Left renal pelvis (tissue), 4 donors: ENCODE results near the gene PLEKHA7. TPM values are rescaled to one million over a fixed set of nuclear protein-coding genes. Genes with fewer than 3 reads are reported as not detected.
A peak's percentile ranks its signal among the peaks of the same experiment; 100 is the strongest.

Experiments
- DNase-seq, 4 donors: peaks; one replicate each; pipeline ENCODE4 v3.0.0-alpha.2; 2013; ENCODE audit warnings: low read depth in 4 of 4, low spot score in 3 of 4
- polyA plus RNA-seq, 4 donors: library from polyadenylated mRNA; unstranded; fragments of 120-200 nt; gene quantifications; one replicate each; pipeline ENCODE4 v1.2.1, GENCODE V29; 2013; ENCODE audit not compliant: insufficient read length in 4 of 4

PLEKHA7 gene
- polyA plus RNA-seq, 4 donors, result 5.4 to 55.4 (median 47.2) TPM

DNA sequence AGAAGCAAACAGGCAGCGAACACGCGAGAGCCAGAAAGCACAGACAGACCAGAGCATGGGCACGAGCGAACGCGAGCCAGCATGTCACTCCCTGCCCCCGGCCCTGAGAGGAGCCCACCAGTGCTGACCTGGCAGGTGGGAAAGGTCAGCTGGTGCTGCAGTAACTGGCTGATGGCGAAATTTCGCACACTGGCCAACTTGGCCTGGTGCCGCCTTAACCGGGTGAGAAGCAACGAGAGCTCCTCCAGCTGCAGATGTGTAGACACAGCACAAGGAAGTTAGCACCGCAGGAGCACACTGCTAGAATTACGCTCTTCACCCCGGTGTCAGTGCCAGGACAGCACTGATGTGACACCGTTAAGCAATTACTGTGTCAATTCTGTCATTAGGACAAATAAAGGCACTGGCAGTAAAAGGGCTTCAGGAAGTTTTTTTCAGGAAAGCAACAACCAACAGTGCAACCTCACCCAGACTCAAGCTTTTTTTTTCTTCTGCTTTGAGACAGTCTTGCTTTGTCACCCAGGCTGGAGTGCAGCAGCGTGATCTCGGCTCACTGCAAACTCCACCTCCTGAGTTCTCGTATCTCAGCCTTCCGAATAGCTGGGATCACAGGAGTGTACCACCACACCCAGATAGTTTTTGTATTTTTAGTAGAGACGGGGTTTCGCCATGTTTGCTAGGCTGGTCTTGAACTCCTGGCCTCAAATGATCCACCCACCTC is 199.0 kb downstream of the PLEKHA7 start:
- DNase-seq, result no peak

DNA sequence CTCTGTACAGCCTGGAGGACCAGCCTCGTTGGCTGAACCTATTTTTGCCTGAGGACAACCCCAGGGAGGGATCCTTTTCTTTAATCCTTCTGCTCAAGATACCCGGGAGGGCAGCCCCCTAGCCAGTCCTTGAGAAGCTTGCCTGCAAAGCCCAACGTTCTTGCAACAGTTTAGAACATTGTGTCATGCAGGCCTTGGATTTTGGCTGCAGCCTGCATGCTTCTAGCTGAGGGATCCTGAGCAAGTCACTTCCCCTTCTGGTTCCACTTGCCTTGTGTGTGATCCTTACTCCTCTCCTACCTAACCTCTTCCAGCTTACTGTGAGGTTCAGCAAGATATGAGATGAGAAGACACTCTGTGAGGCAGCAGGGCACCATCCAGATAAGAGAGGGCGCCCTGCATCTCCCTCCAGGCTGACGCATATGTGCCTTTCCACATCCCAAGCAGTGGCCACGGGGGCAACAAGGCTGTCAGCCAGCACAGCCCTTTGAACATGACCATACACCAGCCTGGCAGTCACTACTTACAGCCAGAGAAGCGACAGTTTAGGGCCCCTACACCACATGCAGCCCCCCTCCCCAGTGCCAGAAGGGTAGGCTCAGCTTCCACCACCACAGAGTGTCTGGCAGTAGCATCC is 199.7 kb downstream of the PLEKHA7 start:
- no peak for DNase-seq

DNA sequence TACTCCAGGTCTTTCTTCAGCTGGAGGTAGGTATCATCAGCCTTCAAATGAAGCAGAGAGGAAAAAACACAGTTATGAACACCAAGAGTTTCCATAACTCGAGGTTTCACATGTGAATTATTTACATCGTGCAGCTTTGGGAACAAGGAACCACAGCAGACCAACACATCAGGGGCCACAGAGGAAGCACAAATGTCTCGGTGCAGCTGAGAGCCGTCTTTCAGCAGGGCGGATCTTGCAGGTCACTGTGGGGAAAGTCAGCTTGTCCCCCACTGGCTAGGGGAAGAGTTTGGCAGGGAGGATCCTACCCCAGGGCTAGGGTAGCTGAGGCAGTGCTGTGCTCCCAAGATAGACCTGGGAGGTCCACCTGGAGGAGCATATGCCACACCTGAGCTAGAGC is 201.1 kb downstream of the PLEKHA7 start:
- no peak for DNase-seq

DNA sequence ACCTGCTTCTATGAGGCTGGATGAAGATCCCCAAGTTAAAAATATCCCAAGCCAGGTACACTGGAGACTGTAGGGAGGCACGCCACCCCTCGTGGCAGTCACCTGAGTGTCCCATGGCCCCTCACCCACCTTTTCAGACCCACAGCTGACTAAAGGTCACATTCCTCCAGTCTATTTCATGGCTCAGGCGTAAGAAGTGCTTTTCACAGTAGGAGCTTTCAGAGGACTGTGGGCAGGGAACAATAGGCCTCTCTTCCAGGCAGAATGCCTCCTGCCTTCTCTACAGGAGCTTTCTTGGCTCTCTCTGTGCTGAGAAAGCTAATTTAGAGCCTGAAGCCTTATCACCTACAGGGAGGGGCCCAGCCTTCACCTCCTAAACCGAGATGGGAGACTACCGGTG is 201.9 kb downstream of the PLEKHA7 start:
- no peak for DNase-seq

DNA sequence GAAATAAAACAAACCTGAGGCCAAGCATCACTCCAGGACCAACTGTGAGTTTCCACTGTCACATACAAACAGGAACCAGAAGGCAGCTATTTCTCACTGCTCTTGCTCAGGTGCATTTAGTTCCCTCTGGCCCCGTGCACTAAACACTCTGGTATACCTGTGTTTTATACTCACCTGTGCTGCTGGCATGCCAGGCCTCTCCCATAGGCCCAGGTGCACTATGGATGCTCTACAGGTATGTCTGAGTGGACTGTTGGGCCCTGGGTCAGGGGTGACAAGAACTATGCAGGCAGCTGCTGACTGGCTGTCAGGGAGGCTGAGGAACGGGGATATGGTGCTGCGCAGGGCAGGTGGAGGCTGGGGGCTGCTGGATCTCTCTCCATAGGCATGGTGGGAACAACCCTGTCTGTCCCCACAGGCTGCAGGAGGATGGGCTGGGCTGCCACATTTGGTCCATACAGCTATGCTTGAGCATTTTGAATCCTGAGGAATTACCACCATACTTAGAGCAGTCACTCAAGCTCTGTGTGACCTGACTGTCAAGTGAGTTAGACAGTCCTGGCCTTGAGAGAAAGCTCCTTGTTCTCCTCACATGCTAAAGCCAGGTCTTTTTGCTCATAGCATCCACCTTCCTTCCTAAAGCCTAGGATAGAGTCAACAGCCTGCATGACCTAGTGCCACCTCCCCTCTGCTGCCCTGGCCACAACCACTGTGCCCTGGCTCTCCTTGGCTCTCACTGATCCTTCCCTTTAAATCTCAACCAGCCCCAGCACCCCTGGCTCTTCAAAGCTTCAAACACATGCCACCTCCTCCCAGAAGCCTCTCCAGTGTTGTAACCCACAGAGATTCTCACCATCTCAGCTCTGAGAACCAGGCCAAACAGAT is 202.8 kb downstream of the PLEKHA7 start:
- DNase-seq, result no peak

DNA sequence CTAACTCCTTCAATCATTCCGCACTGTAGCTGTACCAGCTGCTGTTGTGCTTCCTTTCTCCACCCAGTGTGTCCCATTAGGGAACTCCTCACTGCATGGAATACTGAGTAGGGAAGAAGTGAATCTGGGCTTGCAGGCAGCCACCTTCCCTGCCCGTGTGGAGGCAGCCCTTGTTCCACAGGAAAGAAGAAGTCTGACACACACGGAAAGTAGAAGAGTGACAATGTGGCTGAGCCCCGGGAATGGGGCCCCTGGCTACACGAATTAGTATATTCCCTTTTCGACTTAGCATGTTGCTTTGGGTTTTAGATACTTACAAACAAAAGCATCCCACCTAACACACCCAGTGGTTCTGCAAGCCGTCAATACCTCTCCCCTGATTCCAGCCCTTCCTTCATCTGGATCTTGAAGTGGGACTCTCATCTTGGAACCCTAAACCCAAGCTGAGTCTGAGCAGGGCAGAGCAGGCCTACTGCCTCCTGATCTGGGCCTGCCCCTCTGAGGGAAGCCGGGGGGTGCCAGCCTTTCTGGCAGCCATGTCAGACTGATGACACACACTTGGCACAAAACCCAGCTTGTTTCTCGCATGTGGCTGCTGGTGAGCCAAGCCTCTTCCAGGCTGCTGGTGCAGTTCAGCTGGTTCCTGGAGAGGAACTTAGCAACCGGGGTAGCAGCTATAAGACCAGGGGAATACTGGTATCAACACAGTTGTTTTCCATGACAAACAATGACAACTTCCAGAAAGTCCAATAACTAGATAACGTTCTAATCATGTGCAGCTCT is 204.1 kb downstream of the PLEKHA7 start:
- no peak for DNase-seq

DNA sequence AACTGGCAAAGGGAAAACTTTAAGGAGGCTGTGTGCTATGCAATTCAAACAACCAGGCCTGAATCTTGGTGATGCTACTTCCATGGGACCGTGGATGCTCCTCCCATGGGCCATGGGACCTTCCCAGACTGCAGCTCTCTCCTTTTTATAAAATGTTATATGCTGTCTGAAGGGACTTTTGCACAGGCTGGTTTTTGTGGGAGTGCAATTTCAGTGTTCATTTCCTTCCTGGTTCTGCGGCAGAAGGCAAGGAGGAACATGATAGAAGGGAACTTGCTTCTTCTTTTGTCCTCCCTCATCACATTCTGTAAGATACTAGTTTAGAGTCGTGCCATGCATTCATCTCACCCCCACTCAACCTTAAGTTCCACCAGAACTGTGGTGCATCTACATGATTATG is 206.9 kb downstream of the PLEKHA7 start:
- no peak for DNase-seq

DNA sequence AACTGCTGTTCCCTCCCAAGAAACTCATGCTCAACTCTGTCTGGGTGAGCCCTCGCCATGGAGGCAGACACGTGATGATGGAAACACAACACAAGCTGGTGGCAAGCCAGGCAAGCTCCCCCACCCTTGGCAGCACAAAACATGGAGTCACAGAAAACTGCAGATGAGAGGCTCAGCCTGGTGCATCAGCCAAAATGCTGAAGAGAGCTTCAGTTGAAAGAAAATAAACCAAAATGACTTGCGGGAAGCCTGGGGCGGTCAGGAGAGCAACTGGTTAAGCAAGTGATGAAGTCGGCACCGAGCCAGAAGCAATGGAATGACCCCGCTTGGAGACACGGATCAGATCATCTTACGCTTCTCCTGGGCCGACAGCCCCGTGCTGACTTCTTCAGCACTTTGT is 207.4 kb downstream of the PLEKHA7 start:
- no peak for DNase-seq

DNA sequence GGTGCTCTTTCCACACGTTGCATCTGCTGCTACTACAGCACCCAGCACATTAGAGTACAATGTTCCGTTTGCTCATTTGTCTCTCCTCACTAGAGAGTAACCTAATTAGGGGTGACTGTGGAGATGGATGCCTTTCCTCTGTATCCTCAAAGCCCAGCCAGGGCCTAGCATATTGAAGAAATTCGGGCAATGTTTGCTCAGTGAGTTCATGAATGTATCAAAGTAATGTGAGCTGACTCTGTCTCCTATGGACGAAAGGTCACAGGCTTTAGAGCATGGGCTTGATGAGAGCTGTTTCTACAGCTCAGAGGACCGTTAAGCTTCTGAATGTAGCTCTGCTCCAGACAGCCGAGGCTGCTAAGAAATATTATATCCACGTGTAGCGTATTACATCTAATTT is 208.3 kb downstream of the PLEKHA7 start:
- DNase-seq, result peak in 1 of 4 donors; percentile 39

DNA sequence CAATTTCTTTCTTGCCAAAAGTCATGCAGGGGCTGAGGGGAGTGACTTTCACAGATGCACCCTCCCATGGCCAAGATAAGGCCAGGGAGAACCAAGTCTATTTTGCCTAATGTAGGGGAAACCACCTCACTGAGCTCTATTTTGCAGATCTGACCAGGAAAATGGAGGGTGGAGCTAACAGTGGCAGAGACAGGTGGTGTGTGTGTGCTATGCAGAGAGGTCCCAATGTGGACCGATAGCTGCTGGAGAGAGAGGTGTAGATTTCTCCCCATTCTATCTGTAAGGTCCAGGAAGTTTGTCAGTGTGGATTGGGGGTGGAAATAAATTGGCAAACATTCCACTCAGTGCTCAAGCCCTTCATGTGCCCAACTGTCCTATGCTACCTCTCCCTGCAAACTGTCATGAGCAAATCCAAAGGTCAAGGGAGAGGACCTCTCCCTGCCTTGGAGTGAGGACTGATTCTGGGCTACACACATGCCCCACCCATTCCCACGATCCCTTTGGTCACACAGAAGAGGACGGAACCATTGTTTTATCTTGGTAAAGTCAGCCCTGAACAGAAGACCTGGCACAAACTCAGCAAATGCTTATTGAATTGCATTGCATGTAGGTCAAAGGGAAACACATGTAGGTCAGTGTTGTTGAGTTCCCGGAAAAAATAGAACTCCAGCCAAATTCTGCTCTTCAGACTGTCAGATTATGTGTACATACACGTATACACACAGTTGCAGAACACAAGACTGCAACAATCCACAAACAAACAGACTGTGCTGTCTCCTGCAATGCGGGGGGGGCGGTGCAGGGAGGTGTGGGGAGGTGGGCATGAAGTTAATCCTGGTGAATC is 209.9 kb downstream of the PLEKHA7 start:
- no peak for DNase-seq

DNA sequence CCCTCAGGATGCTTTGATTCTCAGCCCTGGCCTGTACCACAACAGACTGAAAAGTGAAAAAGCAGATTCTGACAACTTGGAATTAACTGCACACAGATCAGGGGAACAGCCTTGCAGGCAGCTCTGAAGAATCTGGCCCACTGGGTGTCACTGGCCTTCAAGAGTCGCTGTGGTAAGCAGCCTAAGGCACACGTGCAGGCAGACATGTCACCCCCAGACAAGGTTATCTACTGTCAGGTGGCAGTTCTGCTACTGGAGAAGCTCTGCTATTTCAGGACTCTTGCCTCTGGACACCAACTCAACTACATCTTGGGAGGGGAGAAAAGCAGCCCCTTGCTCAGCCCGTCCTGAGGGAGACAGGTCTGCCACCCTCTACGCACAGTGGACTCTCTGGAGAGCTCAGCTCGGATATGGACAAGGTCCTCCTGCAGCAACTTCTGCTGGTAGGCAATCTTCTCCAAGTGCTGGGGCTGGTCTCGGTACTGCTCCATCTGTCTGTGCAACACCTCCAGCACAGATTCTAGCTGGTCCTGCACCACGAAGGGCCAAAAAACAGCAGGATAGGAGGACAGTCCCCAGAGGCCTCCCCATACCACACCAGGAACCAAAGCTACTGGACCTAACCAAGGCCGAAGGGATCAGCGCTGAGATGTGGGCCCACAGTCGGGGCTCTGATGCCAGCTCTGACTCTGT is 212.8 kb downstream of the PLEKHA7 start:
- no peak for DNase-seq

DNA sequence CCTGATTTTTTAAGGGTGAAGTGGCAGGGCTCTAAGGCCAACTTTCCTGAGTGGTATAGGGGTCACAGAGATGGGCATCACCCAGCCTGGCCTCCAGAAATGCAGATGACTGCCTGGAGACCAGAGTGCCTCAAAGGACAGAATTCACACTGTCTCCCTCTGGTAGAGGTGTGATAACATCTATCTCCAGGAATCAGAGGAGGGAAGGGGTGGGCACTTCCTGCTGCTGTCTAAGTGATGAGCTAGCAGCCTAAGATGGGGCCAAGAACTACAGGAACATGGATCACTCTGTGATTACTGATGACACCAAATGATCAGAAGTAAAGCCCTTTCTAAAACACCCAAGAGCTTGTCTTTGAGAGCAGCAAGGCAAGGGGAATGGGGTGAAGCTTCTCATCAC is 213.8 kb downstream of the PLEKHA7 start:
- no peak for DNase-seq

DNA sequence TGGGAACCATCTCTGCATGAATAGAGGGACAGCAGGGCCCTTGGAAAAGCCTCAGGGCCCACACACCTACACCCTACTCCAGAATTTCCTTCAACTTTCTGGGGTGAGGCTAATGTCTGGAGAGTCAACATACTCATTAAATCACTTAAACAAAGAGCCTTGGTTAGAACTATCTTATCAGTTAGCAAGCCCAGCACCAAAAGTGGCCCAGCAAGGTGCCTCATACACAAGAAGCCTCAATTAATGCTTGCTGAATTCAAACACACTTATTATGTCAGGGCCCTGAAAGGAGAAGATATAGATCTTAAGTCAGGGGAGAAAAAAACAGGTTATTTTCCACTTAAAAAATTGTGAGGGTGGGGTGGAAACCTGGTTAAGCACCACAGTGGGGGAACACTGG is 214.3 kb downstream of the PLEKHA7 start:
- no peak for DNase-seq

DNA sequence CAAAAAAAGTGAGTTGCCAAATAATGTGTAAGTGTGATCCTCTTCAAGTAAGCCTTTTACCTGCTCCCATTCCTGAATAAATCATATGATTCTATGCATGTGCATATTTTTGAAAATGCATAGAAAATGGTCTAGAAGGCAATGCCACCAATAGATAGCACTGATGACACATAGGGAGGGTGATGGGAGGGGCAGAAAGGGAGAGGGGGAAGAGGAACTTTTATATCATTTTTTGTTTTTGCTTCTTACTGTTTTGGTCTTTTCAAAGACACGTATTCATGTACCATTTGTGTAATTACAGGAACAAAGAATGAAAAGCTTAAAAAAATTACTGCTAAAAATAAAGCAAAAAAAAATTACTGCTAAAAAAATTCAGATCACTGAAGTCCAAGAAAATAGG is 215.0 kb downstream of the PLEKHA7 start:
- no peak for DNase-seq

DNA sequence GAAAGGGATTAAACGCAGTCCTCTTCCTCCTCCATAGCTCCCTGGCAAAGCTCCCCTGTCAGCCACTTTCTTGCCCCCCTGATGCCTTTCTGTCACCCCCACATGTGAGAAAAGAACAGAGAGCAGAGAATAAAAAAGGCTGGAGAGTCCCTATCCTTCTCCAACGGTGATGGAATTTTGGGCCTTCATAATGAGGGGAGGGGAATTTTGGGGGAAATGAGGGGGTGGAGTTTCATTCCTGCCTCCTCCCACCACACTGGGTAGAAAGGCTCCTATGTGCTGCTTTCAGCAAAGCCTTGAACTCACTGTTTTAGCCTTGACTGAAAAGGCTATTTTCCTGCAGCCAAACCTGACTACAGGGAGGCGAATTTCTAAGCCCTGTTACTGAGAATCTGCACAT is 216.4 kb downstream of the PLEKHA7 start:
- DNase-seq, result no peak

DNA sequence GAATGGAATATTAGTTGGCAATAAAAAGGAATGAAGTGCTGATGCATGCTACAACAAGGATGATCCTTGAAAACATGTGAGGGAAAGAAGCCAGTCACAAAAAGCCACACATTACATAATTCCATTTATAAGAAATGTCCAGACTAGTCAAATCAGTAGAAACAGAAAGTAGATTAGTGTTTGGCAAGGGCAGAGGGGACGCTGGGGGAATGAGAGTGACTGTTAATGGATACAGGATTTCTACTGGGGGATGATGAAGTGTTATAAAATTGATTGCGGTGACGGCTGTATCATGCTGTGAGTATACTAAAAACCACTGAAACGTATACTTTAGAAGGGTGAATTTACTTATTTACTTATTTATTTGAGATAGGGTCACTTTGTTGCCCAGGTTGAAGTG is 217.9 kb downstream of the PLEKHA7 start:
- DNase-seq, result no peak

DNA sequence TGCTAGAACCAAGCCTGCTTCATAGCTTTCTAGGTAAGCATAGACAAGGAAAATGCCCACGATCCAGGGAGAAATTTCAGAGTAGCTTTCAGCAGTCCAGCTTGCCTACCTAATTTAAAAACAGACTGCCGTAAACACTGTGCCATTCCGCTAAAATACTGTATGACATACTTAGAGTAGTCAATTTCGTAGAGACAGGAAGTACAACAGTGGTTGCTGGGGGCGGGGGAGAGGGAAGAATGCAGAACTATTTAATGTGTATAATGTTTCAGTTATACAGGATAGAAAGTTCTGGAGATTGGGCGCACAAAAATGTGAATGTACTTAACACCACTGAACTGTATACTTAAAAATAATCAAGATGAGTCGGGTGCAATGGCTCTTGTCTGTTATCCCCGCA is 219.1 kb downstream of the PLEKHA7 start:
- DNase-seq, result no peak

DNA sequence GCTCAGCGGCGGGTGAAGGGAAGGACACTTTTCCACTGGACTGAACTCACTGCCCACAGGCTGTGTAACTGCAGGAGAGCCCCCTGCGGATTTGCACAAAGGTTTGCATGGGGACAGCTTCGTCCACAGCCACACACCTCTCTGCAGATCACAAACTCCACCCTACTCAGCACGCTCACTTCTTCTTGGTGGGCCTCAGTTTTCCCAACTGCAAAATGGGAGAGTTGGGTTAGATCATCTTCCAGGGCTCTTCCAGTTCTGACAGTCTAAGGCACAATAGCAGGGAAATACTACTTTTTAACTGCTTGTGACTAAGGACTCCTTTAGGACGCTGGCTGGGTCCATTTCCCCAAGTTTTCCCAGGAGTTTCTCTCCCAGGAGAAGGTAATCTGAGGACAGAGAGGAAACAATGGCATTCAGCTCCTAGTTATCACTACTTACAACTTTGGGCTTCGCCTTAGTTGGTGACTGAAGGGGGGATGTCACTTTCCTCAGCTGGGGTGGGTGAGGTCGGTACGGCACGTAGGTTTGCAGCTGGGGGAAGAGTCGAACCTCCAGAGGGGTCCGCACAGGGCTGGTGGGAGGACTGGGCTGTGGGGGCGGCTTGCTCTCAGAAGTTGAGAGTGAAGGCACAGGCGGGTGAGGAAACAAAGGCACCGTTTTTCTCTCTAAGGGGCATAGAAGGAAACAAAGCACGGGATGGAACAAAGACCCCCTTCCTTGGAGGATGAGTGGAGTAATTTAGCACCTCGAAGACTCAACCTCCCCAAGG is 220.0 kb downstream of the PLEKHA7 start:
- DNase-seq, result no peak

DNA sequence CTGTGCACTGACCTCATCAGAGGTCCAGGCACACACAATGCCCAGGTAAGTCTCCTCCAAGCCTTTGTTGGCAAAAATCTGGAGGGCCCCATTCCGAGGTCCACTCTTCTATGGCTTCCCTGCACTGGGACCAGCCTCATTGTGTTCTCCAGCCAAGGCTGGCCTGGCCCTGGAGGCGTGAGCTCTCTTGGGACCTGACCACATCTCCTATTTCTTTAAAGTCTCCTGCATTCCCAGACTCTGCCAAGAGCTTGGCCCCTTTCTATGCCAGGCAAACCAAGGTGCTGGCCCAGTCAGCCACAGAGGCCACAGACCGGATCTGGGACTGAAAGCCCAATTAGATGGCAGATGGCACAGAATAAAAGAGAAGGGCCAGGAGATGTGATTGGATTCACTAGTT is 220.7 kb downstream of the PLEKHA7 start:
- no peak for DNase-seq
